HEK293 (cell line): ENCODE results near the gene ANKRD31.

Experiments used
- CTCF ChIA-PET: fragments of 350-600 bp; formaldehyde crosslinking; extraction: SDS; loops from one replicate; lab custom pipeline; 2021; ENCODE audit warnings: antibody characterized with exemption; lab: Yijun Ruan, JAX
- POLR2A ChIA-PET: fragments of 300-600 bp; formaldehyde crosslinking; extraction: SDS; loops from one replicate; lab custom pipeline; 2020; ENCODE audit warnings: antibody characterized with exemption, inconsistent platforms; lab: Yijun Ruan, JAX
- H3K27ac ChIP-seq: fragments of 200-500 bp; sonication (Bioruptor generic); 2 replicates; pipeline ENCODE4 v1.5.1; 2014; ENCODE audit warnings: low read depth, low read length, control low read depth, inconsistent platforms; ENCODE audit errors: extremely low read depth
- H3K36me3 ChIP-seq, 2 experiments: fragments of 200-500 bp in 1 of 2; sonication (Bioruptor generic) in 1 of 2; 1 replicate in 1 of 2; 2 replicates in 1 of 2; pipeline ENCODE4 v1.5.1; 2014 to 2017; ENCODE audit warnings: inconsistent platforms in 2 of 2, low read length in 2 of 2; ENCODE audit not compliant: control insufficient read depth in 2 of 2, insufficient read depth in 1 of 2
- H3K4me1 ChIP-seq: fragments of 200-500 bp; sonication (Bioruptor generic); 2 replicates; pipeline ENCODE4 v1.5.1; 2014; ENCODE audit warnings: mild to moderate bottlenecking, low read length, inconsistent platforms; ENCODE audit not compliant: control insufficient read depth, insufficient read depth
- H3K4me3 ChIP-seq: 2 replicates; pipeline ENCODE4 v1.5.1; 2011; ENCODE audit warnings: low read depth, mild to moderate bottlenecking, control low read depth, low read length, moderate library complexity
- H3K9me3 ChIP-seq: fragments of 200-500 bp; sonication (Bioruptor generic); 2 replicates; pipeline ENCODE4 v1.5.1; 2014; ENCODE audit warnings: low read depth, low read length, inconsistent platforms; ENCODE audit not compliant: control insufficient read depth, insufficient read depth
- GFI1B ChIP-seq: fragments of 450-650 bp; formaldehyde crosslinking; IDR thresholded peaks from 2 replicates; pipeline ENCODE4 v1.5.1; 2016; ENCODE audit warnings: missing biosample characterization, missing genetic modification characterization
- GLIS2 ChIP-seq: fragments of 450-650 bp; formaldehyde crosslinking; IDR thresholded peaks from 2 replicates; pipeline ENCODE4 v1.5.1; 2016; ENCODE audit warnings: missing biosample characterization, missing genetic modification characterization
- HOXD13 ChIP-seq: sonication (generic); formaldehyde crosslinking; IDR thresholded peaks from 2 replicates; pipeline ENCODE4 v1.8.0; 2022; ENCODE audit warnings: missing genetic modification reagents, borderline replicate concordance
- SCRT1 ChIP-seq: fragments of 450-650 bp; formaldehyde crosslinking; IDR thresholded peaks from 2 replicates; pipeline ENCODE4 v1.5.1; 2016; ENCODE audit warnings: missing biosample characterization, missing genetic modification characterization, borderline replicate concordance
- TRIM28 ChIP-seq: IDR thresholded peaks from 2 replicates; pipeline ENCODE4 v1.6.1; 2011; ENCODE audit warnings: low read length, control low read depth, borderline replicate concordance
- ZEB2 ChIP-seq: fragments of 450-650 bp; formaldehyde crosslinking; IDR thresholded peaks from 2 replicates; pipeline ENCODE4 v1.5.1; 2016; ENCODE audit warnings: missing biosample characterization, missing genetic modification characterization
- ZNF138 ChIP-seq: fragments of 450-650 bp; formaldehyde crosslinking; IDR thresholded peaks from 2 replicates; pipeline ENCODE4 v1.5.1; 2016; ENCODE audit warnings: missing biosample characterization, missing genetic modification characterization, borderline replicate concordance
- ZNF214 ChIP-seq: fragments of 450-650 bp; formaldehyde crosslinking; IDR thresholded peaks from 2 replicates; pipeline ENCODE4 v1.5.1; 2017; ENCODE audit warnings: missing biosample characterization, mild to moderate bottlenecking, missing genetic modification characterization, borderline replicate concordance
- ZNF266 ChIP-seq: fragments of 450-650 bp; formaldehyde crosslinking; IDR thresholded peaks from 2 replicates; pipeline ENCODE4 v1.5.1; 2016; ENCODE audit warnings: missing biosample characterization, missing genetic modification characterization, low read depth
- ZNF311 ChIP-seq: fragments of 450-650 bp; formaldehyde crosslinking; IDR thresholded peaks from 2 replicates; pipeline ENCODE4 v1.5.1; 2017; ENCODE audit warnings: missing biosample characterization, missing genetic modification characterization, borderline replicate concordance
- ZNF521 ChIP-seq: fragments of 450-650 bp; formaldehyde crosslinking; IDR thresholded peaks from 2 replicates; pipeline ENCODE4 v1.5.1; 2017; ENCODE audit warnings: missing biosample characterization, mild to moderate bottlenecking, missing genetic modification characterization
- ZNF544 ChIP-seq: fragments of 450-650 bp; formaldehyde crosslinking; IDR thresholded peaks from 2 replicates; pipeline ENCODE4 v1.5.0; 2017; ENCODE audit warnings: missing biosample characterization, missing genetic modification characterization
- ZNF548 ChIP-seq: fragments of 450-650 bp; formaldehyde crosslinking; IDR thresholded peaks from 2 replicates; pipeline ENCODE4 v1.5.1; 2016; ENCODE audit warnings: missing biosample characterization, missing genetic modification characterization
- ZNF555 ChIP-seq: fragments of 450-650 bp; formaldehyde crosslinking; conservative IDR thresholded peaks from 2 replicates; pipeline ENCODE4 v1.5.1; 2017; ENCODE audit warnings: missing biosample characterization, mild to moderate bottlenecking, missing genetic modification characterization, inconsistent platforms
- ZNF596 ChIP-seq: fragments of 450-650 bp; IDR thresholded peaks from 2 replicates; pipeline ENCODE4 v1.5.0; 2018; ENCODE audit warnings: missing biosample characterization, mild to moderate bottlenecking, missing genetic modification characterization, moderate library complexity
- ZNF623 ChIP-seq: fragments of 450-650 bp; formaldehyde crosslinking; IDR thresholded peaks from 2 replicates; pipeline ENCODE4 v1.5.1; 2016; ENCODE audit warnings: missing biosample characterization, missing genetic modification characterization
- ZNF768 ChIP-seq: fragments of 450-650 bp; formaldehyde crosslinking; IDR thresholded peaks from 2 replicates; pipeline ENCODE4 v1.5.1; 2018; ENCODE audit warnings: missing biosample characterization, mild to moderate bottlenecking, missing genetic modification characterization
- ZNF830 ChIP-seq: fragments of 450-650 bp; IDR thresholded peaks from 2 replicates; pipeline ENCODE4 v1.5.0; 2018; ENCODE audit warnings: missing biosample characterization, missing genetic modification characterization, low read depth, mild to moderate bottlenecking, moderate library complexity
- TF ChIP-seq, protein P1 (sequence below): fragments of 450-650 bp; formaldehyde crosslinking; IDR thresholded peaks from 2 replicates; pipeline ENCODE4 v1.5.1; 2016; ENCODE audit warnings: missing biosample characterization, missing genetic modification characterization, borderline replicate concordance
- TF ChIP-seq, protein P2 (sequence below): fragments of 450-650 bp; formaldehyde crosslinking; IDR thresholded peaks from 2 replicates; pipeline ENCODE4 v1.5.1; 2017; ENCODE audit warnings: missing biosample characterization, mild to moderate bottlenecking, missing genetic modification characterization, moderate library complexity
- TF ChIP-seq, protein P3 (sequence below): fragments of 450-650 bp; formaldehyde crosslinking; IDR thresholded peaks from 2 replicates; pipeline ENCODE4 v1.5.1; 2016; ENCODE audit warnings: missing biosample characterization, missing genetic modification characterization, borderline replicate concordance
- TF ChIP-seq, protein P4 (sequence below): fragments of 450-650 bp; formaldehyde crosslinking; optimal IDR thresholded peaks from 2 replicates; pipeline ENCODE3; 2016; ENCODE audit warnings: missing biosample characterization, mild to moderate bottlenecking, missing genetic modification characterization

Gene ANKRD31

DNA sequence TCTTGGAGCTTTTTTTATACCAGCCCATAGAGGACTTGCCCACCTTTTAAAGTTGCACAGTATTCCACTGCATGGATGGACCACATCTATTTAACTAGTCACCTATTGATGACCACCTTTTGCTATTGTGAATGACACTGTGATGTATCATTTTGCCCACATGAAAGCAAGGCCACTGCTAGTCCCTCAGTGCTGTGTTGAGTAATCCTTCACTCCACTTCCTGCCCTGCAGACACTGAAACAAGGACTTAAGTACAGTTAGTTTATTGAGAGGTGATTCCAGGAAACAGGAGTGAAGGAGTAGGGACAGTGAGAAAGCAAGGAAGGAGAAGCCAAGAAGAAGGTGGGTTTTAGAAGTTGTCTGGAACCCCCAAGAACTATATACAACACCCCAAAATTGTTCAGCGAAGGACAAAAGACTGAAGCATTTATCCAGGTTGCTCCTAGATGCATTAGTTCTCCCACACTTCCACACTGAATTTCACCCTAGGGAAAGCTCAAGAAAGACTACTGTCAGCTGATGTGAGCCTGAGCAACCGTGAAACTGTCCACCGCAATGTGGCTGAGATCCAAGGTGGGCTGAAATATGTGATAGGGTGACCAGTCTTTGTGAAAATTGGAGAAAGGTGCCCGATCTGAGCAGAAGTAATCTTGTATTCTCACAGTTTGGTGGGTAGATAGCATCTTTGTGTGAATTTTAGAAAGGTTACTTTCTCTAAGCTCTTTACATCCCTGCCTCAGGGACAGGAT lies 45.2 kb upstream of the ANKRD31 start:
- H3K36me3 ChIP-seq: no peaks in the 10 kb centered on the region
- no peaks in the 10 kb centered on the region for H3K9me3 ChIP-seq
- no peaks in the 10 kb centered on the region for H3K4me1 ChIP-seq
- TF ChIP-seq ZNF266 (no peak), ZNF830 (tag by site-specific recombination) (no peak), ZNF623 (tag by site-specific recombination) (no peak), SCRT1 (no peak)
- TF ChIP-seq, all 188 proteins: peak for 0
- Histone ChIP-seq H3K27ac (no peak overlapping the region), H3K4me3 (no peak overlapping the region)
- ChIA-PET POLR2A (no interaction called here), CTCF (interaction anchor here (0.6 to 0.8 kb wide), 3 partner anchors 186 to 893 kb away, joined by 3 to 5 read pairs (median 3); no protein-coding TSS in a partner anchor)

DNA sequence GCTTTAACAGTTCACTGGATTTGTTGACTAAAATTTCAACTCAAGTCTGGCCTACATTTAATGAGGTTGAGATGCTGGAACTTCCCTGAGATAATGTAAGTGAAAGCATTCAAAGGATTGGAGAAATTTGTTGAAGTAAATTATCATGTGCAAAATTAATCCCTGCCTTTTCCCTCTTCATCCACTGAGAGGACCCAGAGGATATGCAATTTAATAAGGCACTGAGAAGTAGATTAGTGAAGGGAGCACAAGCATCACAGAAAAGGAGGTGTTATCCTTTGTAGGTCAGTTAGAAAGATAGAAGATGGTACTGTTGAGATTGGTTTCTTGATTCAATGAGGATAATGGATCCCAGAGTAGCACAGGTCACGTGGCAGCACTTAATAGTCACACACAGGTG lies 42.6 kb upstream of the ANKRD31 start:
- Histone ChIP-seq H3K27ac (no peak overlapping the region), H3K4me1 (no peaks in the 10 kb centered on the region), H3K4me3 (no peak overlapping the region), H3K9me3 (no peaks in the 10 kb centered on the region), H3K36me3 (no peaks in the 10 kb centered on the region)
- POLR2A ChIA-PET: no interaction called here
- CTCF ChIA-PET: no interaction called here
- TF ChIP-seq HOXD13 (CRISPR knock-in tag): no peak
- no peak for TF ChIP-seq ZNF596
- TF ChIP-seq ZNF548: no peak
- TF ChIP-seq TRIM28: no peak
- TF ChIP-seq ZNF768: no peak
- TF ChIP-seq, protein P1, sequence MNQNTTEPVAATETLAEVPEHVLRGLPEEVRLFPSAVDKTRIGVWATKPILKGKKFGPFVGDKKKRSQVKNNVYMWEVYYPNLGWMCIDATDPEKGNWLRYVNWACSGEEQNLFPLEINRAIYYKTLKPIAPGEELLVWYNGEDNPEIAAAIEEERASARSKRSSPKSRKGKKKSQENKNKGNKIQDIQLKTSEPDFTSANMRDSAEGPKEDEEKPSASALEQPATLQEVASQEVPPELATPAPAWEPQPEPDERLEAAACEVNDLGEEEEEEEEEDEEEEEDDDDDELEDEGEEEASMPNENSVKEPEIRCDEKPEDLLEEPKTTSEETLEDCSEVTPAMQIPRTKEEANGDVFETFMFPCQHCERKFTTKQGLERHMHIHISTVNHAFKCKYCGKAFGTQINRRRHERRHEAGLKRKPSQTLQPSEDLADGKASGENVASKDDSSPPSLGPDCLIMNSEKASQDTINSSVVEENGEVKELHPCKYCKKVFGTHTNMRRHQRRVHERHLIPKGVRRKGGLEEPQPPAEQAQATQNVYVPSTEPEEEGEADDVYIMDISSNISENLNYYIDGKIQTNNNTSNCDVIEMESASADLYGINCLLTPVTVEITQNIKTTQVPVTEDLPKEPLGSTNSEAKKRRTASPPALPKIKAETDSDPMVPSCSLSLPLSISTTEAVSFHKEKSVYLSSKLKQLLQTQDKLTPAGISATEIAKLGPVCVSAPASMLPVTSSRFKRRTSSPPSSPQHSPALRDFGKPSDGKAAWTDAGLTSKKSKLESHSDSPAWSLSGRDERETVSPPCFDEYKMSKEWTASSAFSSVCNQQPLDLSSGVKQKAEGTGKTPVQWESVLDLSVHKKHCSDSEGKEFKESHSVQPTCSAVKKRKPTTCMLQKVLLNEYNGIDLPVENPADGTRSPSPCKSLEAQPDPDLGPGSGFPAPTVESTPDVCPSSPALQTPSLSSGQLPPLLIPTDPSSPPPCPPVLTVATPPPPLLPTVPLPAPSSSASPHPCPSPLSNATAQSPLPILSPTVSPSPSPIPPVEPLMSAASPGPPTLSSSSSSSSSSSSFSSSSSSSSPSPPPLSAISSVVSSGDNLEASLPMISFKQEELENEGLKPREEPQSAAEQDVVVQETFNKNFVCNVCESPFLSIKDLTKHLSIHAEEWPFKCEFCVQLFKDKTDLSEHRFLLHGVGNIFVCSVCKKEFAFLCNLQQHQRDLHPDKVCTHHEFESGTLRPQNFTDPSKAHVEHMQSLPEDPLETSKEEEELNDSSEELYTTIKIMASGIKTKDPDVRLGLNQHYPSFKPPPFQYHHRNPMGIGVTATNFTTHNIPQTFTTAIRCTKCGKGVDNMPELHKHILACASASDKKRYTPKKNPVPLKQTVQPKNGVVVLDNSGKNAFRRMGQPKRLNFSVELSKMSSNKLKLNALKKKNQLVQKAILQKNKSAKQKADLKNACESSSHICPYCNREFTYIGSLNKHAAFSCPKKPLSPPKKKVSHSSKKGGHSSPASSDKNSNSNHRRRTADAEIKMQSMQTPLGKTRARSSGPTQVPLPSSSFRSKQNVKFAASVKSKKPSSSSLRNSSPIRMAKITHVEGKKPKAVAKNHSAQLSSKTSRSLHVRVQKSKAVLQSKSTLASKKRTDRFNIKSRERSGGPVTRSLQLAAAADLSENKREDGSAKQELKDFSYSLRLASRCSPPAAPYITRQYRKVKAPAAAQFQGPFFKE (tag by site-specific recombination): no peak
- no peak for TF ChIP-seq ZNF311 (tag by site-specific recombination)
- no peak for TF ChIP-seq ZEB2 (tag by site-specific recombination)
- TF ChIP-seq ZNF521: no peak
- no peak for TF ChIP-seq ZNF214 (tag by site-specific recombination)
- no peak for TF ChIP-seq GFI1B (tag by site-specific recombination)
- TF ChIP-seq ZNF544 (tag by site-specific recombination): no peak

DNA sequence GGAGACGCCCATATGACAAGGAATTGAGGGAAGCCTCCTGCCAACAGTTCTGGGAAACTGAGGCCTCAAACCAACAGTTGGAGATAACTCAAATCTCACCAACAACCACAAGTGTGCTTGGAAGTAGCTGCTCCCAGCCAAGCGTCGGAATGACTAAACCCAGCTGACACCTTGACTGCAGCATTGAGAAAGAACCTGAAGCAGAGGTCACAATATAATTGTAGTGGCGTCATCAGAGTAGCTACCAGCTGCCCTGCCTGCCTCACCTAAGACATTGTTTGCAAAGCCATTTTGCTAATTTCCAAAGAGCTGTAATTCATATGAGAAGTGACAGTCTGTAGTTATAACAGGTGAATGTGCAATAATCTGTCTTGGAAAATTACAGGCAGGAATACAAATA lies 40.8 kb upstream of the ANKRD31 start:
- POLR2A ChIA-PET: no interaction called here
- H3K36me3 ChIP-seq: no peaks in the 10 kb centered on the region
- H3K27ac ChIP-seq: no peak overlapping the region
- no peak overlapping the region for H3K4me3 ChIP-seq
- no peaks in the 10 kb centered on the region for H3K9me3 ChIP-seq
- no peaks in the 10 kb centered on the region for H3K4me1 ChIP-seq
- CTCF ChIA-PET: interaction anchor here (0.5 kb wide), 1 partner anchor 427 kb away, joined by 3 read pairs; no protein-coding TSS in a partner anchor
- TF ChIP-seq, protein P2, sequence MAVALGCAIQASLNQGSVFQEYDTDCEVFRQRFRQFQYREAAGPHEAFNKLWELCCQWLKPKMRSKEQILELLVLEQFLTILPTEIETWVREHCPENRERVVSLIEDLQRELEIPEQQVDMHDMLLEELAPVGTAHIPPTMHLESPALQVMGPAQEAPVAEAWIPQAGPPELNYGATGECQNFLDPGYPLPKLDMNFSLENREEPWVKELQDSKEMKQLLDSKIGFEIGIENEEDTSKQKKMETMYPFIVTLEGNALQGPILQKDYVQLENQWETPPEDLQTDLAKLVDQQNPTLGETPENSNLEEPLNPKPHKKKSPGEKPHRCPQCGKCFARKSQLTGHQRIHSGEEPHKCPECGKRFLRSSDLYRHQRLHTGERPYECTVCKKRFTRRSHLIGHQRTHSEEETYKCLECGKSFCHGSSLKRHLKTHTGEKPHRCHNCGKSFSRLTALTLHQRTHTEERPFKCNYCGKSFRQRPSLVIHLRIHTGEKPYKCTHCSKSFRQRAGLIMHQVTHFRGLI (tag by site-specific recombination): no peak
- TF ChIP-seq ZNF555 (tag by site-specific recombination) (no peak), GLIS2 (no peak), ZNF596 (no peak), ZNF138 (tag by site-specific recombination) (no peak)
- TF ChIP-seq, protein P3, sequence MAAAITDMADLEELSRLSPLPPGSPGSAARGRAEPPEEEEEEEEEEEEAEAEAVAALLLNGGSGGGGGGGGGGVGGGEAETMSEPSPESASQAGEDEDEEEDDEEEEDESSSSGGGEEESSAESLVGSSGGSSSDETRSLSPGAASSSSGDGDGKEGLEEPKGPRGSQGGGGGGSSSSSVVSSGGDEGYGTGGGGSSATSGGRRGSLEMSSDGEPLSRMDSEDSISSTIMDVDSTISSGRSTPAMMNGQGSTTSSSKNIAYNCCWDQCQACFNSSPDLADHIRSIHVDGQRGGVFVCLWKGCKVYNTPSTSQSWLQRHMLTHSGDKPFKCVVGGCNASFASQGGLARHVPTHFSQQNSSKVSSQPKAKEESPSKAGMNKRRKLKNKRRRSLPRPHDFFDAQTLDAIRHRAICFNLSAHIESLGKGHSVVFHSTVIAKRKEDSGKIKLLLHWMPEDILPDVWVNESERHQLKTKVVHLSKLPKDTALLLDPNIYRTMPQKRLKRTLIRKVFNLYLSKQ: no peak
- TF ChIP-seq, protein P4, sequence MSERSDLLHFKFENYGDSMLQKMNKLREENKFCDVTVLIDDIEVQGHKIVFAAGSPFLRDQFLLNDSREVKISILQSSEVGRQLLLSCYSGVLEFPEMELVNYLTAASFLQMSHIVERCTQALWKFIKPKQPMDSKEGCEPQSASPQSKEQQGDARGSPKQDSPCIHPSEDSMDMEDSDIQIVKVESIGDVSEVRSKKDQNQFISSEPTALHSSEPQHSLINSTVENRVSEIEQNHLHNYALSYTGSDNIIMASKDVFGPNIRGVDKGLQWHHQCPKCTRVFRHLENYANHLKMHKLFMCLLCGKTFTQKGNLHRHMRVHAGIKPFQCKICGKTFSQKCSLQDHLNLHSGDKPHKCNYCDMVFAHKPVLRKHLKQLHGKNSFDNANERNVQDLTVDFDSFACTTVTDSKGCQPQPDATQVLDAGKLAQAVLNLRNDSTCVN: no peak
